Limb (tissue), 2 donors: ENCODE measurements around the gene TRIM24.
"Not testable (repeated sequence)": the region's sequence is repeated elsewhere in the genome, so short reads cannot be mapped to it uniquely, and the experiment has no call there.

ENCODE experiments used
- DNase-seq, 2 donors: peaks; one replicate each; pipeline ENCODE4 v3.0.0-alpha.2; 2016; ENCODE audit errors: extremely low spot score in 2 of 2

Gene TRIM24

GRCh38 chr7:138493535-138493934 is 33.5 kb downstream of the TRIM24 start:
- no peak for DNase-seq

- no peak for DNase-seq
These were observed 35.4 kb downstream of the TRIM24 start for GRCh38 chr7:138495485-138495884.

- no peak for DNase-seq
These were observed 39.3 kb downstream of the TRIM24 start for GRCh38 chr7:138499340-138499739.

GRCh38 chr7:138500303-138500702 is 40.2 kb downstream of the TRIM24 start:
- not testable (repeated sequence) for DNase-seq

- no peak for DNase-seq
These were observed 40.8 kb downstream of the TRIM24 start for GRCh38 chr7:138500892-138501291.

GRCh38 chr7:138502023-138502767 is 42.1 kb downstream of the TRIM24 start:
- DNase-seq: no peak

GRCh38 chr7:138505361-138505873 is 45.4 kb downstream of the TRIM24 start:
- no peak for DNase-seq

GRCh38 chr7:138506764-138507163 is 46.7 kb downstream of the TRIM24 start:
- no peak for DNase-seq

GRCh38 chr7:138510003-138510402 is 49.9 kb downstream of the TRIM24 start:
- no peak for DNase-seq

- no peak for DNase-seq
These were observed 52.2 kb downstream of the TRIM24 start for GRCh38 chr7:138512092-138512858.

GRCh38 chr7:138512885-138513284 is 52.8 kb downstream of the TRIM24 start:
- DNase-seq: no peak

GRCh38 chr7:138513344-138513871 is 53.3 kb downstream of the TRIM24 start:
- no peak for DNase-seq

- no peak for DNase-seq
These were observed 54.0 kb downstream of the TRIM24 start for GRCh38 chr7:138514044-138514443.

GRCh38 chr7:138515001-138515528 is 55.0 kb downstream of the TRIM24 start:
- DNase-seq: no peak

GRCh38 chr7:138519061-138519798 is 59.2 kb downstream of the TRIM24 start:
- no peak for DNase-seq

GRCh38 chr7:138520742-138521141 is 60.7 kb downstream of the TRIM24 start:
- DNase-seq: no peak

- no peak for DNase-seq
These were observed 61.9 kb downstream of the TRIM24 start for GRCh38 chr7:138521837-138522461.

GRCh38 chr7:138524259-138524658 is 64.2 kb downstream of the TRIM24 start:
- DNase-seq: no peak

GRCh38 chr7:138525757-138526156 is 65.7 kb downstream of the TRIM24 start:
- no peak for DNase-seq

GRCh38 chr7:138527746-138528223 is 67.7 kb downstream of the TRIM24 start:
- DNase-seq: no peak

- DNase-seq: not testable (repeated sequence)
These were observed 76.8 kb downstream of the TRIM24 start for GRCh38 chr7:138536833-138537232.
